Right kidney (tissue), 9 donors: ENCODE results near the gene RNU6-8.

Experiments
- DNase-seq: peaks from one replicate; pipeline ENCODE4 v3.0.0-alpha.2; 2016
- long read RNA-seq, 8 donors: transcript quantifications; one replicate each; lab custom pipeline, GENCODE V29; 2026

RNU6-8 gene
- long read RNA-seq, donor 1, partial matches to known transcripts: 0 of 4 reads
- long read RNA-seq, donor 1, other reads (novel, unspliced or antisense): 0 of 4 reads
- long read RNA-seq, donor 2, partial matches to known transcripts: 0 of 2 reads
- long read RNA-seq, donor 2, other reads (novel, unspliced or antisense): 0 of 2 reads
- long read RNA-seq, donor 3: 0 reads
- long read RNA-seq, donor 4, partial matches to known transcripts: 0 of 1 reads
- long read RNA-seq, donor 4, other reads (novel, unspliced or antisense): 0 of 1 reads
- long read RNA-seq, donor 5, partial matches to known transcripts: 0 of 1 reads
- long read RNA-seq, donor 5, other reads (novel, unspliced or antisense): 0 of 1 reads
- long read RNA-seq, donor 6, partial matches to known transcripts: 0 of 1 reads
- long read RNA-seq, donor 6, other reads (novel, unspliced or antisense): 0 of 1 reads
- long read RNA-seq, donor 7: 0 reads
- long read RNA-seq, donor 8, partial matches to known transcripts: 0 of 1 reads
- long read RNA-seq, donor 8, other reads (novel, unspliced or antisense): 0 of 1 reads

GRCh38 chr14:32202998-32203882, at the start of gene RNU6-8:
Gene RNU6-8, minus strand, starts transcription at chr14:32203269.
- DNase-seq: peak; percentile 92

GRCh38 chr14:32252030-32252670, 49.1 kb upstream of the RNU6-8 start:
- peak; percentile 41 for DNase-seq

- DNase-seq: no peak
These were observed 48.5 kb upstream of the RNU6-8 start for GRCh38 chr14:32251530-32251929.

- no peak for DNase-seq
These were observed 47.6 kb upstream of the RNU6-8 start for GRCh38 chr14:32250681-32251080.

- no peak for DNase-seq
These were observed 46.7 kb upstream of the RNU6-8 start for GRCh38 chr14:32249780-32250179.

GRCh38 chr14:32249371-32249770, 46.3 kb upstream of the RNU6-8 start:
- DNase-seq: no peak

- DNase-seq: no peak
These were observed 43.7 kb upstream of the RNU6-8 start for GRCh38 chr14:32246751-32247150.

GRCh38 chr14:32244404-32244803, 41.3 kb upstream of the RNU6-8 start:
- DNase-seq: no peak

- DNase-seq: no peak
These were observed 30.2 kb upstream of the RNU6-8 start for GRCh38 chr14:32233260-32233659.

- DNase-seq: no peak
These were observed 29.4 kb upstream of the RNU6-8 start for GRCh38 chr14:32232481-32232880.

- no peak for DNase-seq
These were observed 27.7 kb upstream of the RNU6-8 start for GRCh38 chr14:32230695-32231280.

- no peak for DNase-seq
These were observed 27.1 kb upstream of the RNU6-8 start for GRCh38 chr14:32230181-32230580.

GRCh38 chr14:32226056-32226455, 23.0 kb upstream of the RNU6-8 start:
- no peak for DNase-seq

GRCh38 chr14:32225378-32225920, 22.4 kb upstream of the RNU6-8 start:
- no peak for DNase-seq

- DNase-seq: no peak
These were observed 21.8 kb upstream of the RNU6-8 start for GRCh38 chr14:32224737-32225377.

GRCh38 chr14:32217301-32217700, 14.2 kb upstream of the RNU6-8 start:
- DNase-seq: no peak

- no peak for DNase-seq
These were observed 9.8 kb upstream of the RNU6-8 start for GRCh38 chr14:32212833-32213232.

- DNase-seq: no peak
These were observed 8.0 kb upstream of the RNU6-8 start for GRCh38 chr14:32211068-32211404.

- DNase-seq: no peak
These were observed 6.4 kb upstream of the RNU6-8 start for GRCh38 chr14:32209471-32209870.

- no peak for DNase-seq
These were observed 5.4 kb upstream of the RNU6-8 start for GRCh38 chr14:32208490-32208889.

- no peak for DNase-seq
These were observed 3.5 kb upstream of the RNU6-8 start for GRCh38 chr14:32206552-32206951.

- DNase-seq: no peak
These were observed 2.9 kb upstream of the RNU6-8 start for GRCh38 chr14:32205984-32206383.
